Spleen (tissue), 7 donors: ENCODE data around the gene RALGDS.

ENCODE experiments used
- POLR2A ChIP-seq, 3 donors: fragments of 450-650 bp; IDR thresholded peaks; one replicate each; pipeline ENCODE4 v1.5.1; 2017; ENCODE audit warnings: antibody characterized with exemption in 3 of 3, mild to moderate bottlenecking in 1 of 3
- POLR2AphosphoS5 ChIP-seq, 3 donors: sonication (generic); formaldehyde crosslinking; IDR thresholded peaks; one replicate each; pipeline ENCODE4 v1.5.1; 2017; ENCODE audit warnings: antibody characterized with exemption in 3 of 3
- TF ChIP-seq, protein P1 (sequence below), 11 experiments: fragments of 200-600 bp in 7 of 11; fragments of 450-650 bp in 4 of 11; sonication (generic) in 4 of 11; IDR thresholded peaks in 8 of 11; conservative IDR thresholded peaks in 3 of 11; 1 replicate in 7 of 11; 2 replicates in 4 of 11; pipeline versions ENCODE4 v1.4.0 to v1.8.0; 2016 to 2021; ENCODE audit warnings: antibody characterized with exemption in 11 of 11, inconsistent platforms in 4 of 11, mild to moderate bottlenecking in 1 of 11
- donor health status: DM: no; HTN: no; CAD: no; lungs with moderate emphysema.
- donor health status: DM: no; HTN: no; CAD: no.
- donor health status: DM: no; HTN: no; CAD: no.

DNA sequence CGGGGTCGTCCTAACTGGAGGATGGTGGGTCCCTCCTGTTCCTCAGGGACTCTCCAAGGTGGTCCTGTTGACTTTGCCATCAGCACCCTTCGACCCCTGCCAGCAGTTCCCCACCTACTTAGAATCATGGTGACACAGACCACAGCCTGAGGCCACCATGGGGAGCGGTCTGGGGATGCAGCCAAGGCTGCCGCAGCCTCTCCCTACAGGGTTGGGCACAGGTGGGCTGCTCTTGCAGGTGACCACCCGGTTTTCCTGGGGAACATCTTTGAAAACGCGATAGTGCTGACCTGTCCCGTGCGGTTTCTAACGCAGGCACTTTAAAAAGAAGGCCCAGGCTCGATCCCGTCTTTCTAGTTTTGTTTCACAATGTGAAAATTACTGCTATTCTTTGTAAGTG is 72.0 kb downstream of the RALGDS start:
- TF ChIP-seq POLR2AphosphoS5 (IDR thresholded peaks at IDR 0.05), result no peak
- TF ChIP-seq POLR2A (IDR thresholded peaks at IDR 0.05), result no peak
- TF ChIP-seq, protein P1, sequence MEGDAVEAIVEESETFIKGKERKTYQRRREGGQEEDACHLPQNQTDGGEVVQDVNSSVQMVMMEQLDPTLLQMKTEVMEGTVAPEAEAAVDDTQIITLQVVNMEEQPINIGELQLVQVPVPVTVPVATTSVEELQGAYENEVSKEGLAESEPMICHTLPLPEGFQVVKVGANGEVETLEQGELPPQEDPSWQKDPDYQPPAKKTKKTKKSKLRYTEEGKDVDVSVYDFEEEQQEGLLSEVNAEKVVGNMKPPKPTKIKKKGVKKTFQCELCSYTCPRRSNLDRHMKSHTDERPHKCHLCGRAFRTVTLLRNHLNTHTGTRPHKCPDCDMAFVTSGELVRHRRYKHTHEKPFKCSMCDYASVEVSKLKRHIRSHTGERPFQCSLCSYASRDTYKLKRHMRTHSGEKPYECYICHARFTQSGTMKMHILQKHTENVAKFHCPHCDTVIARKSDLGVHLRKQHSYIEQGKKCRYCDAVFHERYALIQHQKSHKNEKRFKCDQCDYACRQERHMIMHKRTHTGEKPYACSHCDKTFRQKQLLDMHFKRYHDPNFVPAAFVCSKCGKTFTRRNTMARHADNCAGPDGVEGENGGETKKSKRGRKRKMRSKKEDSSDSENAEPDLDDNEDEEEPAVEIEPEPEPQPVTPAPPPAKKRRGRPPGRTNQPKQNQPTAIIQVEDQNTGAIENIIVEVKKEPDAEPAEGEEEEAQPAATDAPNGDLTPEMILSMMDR (IDR thresholded peaks at IDR 0.05 in 8 of 11, conservative IDR thresholded peaks at IDR 0.05 in 3 of 11), result no peak
